ENCODE data around the gene NSFL1C. TPM values are rescaled to one million over a fixed set of nuclear protein-coding genes. Genes with fewer than 3 reads are reported as not detected.

NSFL1C gene
- total and polyA plus RNA-seq, 2 experiments from 2014 or later: 48.9 to 92.2 TPM

DNA sequence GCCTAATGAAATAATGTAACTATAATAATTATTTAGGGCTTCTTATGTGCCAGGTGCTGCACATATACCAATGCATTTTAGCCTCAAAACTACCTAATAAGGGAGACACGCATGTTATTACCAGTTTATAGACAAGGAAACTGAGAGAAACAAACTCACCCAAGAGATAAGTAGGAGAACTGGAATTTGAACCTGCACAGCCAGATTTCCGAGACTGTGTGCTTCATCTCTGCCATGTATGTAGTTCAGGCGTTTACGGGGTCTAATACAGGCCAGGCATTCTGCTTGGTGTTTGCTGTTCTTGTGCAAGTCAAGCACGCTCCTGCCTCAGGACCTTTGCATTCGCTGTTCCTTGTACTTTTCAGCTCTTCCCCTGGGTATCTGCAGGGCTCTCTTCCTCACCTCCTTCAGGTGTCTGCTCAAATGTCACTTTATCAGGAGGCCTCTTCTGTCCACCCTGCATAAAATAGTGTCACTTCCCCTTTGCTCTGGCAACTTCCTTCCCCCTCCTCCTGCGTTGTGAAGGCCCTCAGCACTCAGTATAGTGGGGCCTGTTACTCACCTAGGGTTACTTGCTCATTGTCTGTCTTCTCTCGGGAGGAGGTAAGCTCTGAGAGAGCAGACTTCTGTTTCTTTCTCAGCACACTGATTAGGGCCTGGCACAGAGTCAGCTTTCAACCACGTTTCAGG lies 6.1 kb upstream of the NSFL1C start:
- peaks cover 10% of the 10 kb centered on the region for H3K4me1 Mint-ChIP-seq
- Histone ChIP-seq H3K27me3 (ENCODE audit: insufficient read depth) (no peaks in the 10 kb centered on the region), H3K4me2 (no peak overlapping the region), H2AFZ (no peak overlapping the region), H4K20me1 (replicated peaks; ENCODE audit: insufficient read depth) (no peaks in the 10 kb centered on the region), H3K79me2 (replicated peaks; ENCODE audit: insufficient read depth) (no peaks in the 10 kb centered on the region), H3K36me3 (ENCODE audit: insufficient read depth) (no peaks in the 10 kb centered on the region), H3K27ac (ENCODE audit: low read depth) (no peak overlapping the region), H3K4me3 (no peak overlapping the region), H3F3A (replicated peaks; ENCODE audit: low read depth) (no peaks in the 10 kb centered on the region), H3K9me2 (ENCODE audit: insufficient read depth) (0 out of 2 replicates have a peak, but pooled peaks cover 3% of the 10 kb centered on the region), H3K4me1 (ENCODE audit: insufficient read depth) (no peaks in the 10 kb centered on the region; the same call in 1 of the 2 replicates)
- no peaks in the 10 kb centered on the region; the same call in 2 of the 3 replicates for H3K36me3 Mint-ChIP-seq (ENCODE audit: low read depth)
- H3K9me3 Mint-ChIP-seq: no peaks in the 10 kb centered on the region; the same call in 2 of the 3 replicates
- DNase-seq (ENCODE audit: low spot score) (no peak), ATAC-seq (no peak)
- H3K27ac Mint-ChIP-seq: no peak overlapping the region; the same call in 1 of the 2 replicates
- H3K4me3 Mint-ChIP-seq: no peak overlapping the region
- peaks cover 3% of the 10 kb centered on the region for H3K27me3 Mint-ChIP-seq (ENCODE audit: insufficient read depth, low read depth, poor library complexity)
- TF ChIP-seq STAT1 (IDR thresholded peaks at IDR 0.05; ENCODE audit: unreplicated experiment) (no peak), CREB1 (CRISPR knock-in tag; IDR thresholded peaks at IDR 0.05; ENCODE audit: low read depth) (no peak), JUNB (IDR thresholded peaks at IDR 0.05; ENCODE audit: unreplicated experiment) (no peak), EZH2phosphoT487 (IDR thresholded peaks at IDR 0.05; ENCODE audit: unreplicated experiment) (no peak), ZNF331 (CRISPR knock-in tag; IDR thresholded peaks at IDR 0.05; ENCODE audit: low read depth) (no peak), ZNF114 (CRISPR knock-in tag; IDR thresholded peaks at IDR 0.05) (no peak), EZH2 (IDR thresholded peaks at IDR 0.05; ENCODE audit: low read depth, unreplicated experiment) (no peak), NANOG (IDR thresholded peaks at IDR 0.05; ENCODE audit: borderline replicate concordance) (no peak)
- TF ChIP-seq, protein P1, sequence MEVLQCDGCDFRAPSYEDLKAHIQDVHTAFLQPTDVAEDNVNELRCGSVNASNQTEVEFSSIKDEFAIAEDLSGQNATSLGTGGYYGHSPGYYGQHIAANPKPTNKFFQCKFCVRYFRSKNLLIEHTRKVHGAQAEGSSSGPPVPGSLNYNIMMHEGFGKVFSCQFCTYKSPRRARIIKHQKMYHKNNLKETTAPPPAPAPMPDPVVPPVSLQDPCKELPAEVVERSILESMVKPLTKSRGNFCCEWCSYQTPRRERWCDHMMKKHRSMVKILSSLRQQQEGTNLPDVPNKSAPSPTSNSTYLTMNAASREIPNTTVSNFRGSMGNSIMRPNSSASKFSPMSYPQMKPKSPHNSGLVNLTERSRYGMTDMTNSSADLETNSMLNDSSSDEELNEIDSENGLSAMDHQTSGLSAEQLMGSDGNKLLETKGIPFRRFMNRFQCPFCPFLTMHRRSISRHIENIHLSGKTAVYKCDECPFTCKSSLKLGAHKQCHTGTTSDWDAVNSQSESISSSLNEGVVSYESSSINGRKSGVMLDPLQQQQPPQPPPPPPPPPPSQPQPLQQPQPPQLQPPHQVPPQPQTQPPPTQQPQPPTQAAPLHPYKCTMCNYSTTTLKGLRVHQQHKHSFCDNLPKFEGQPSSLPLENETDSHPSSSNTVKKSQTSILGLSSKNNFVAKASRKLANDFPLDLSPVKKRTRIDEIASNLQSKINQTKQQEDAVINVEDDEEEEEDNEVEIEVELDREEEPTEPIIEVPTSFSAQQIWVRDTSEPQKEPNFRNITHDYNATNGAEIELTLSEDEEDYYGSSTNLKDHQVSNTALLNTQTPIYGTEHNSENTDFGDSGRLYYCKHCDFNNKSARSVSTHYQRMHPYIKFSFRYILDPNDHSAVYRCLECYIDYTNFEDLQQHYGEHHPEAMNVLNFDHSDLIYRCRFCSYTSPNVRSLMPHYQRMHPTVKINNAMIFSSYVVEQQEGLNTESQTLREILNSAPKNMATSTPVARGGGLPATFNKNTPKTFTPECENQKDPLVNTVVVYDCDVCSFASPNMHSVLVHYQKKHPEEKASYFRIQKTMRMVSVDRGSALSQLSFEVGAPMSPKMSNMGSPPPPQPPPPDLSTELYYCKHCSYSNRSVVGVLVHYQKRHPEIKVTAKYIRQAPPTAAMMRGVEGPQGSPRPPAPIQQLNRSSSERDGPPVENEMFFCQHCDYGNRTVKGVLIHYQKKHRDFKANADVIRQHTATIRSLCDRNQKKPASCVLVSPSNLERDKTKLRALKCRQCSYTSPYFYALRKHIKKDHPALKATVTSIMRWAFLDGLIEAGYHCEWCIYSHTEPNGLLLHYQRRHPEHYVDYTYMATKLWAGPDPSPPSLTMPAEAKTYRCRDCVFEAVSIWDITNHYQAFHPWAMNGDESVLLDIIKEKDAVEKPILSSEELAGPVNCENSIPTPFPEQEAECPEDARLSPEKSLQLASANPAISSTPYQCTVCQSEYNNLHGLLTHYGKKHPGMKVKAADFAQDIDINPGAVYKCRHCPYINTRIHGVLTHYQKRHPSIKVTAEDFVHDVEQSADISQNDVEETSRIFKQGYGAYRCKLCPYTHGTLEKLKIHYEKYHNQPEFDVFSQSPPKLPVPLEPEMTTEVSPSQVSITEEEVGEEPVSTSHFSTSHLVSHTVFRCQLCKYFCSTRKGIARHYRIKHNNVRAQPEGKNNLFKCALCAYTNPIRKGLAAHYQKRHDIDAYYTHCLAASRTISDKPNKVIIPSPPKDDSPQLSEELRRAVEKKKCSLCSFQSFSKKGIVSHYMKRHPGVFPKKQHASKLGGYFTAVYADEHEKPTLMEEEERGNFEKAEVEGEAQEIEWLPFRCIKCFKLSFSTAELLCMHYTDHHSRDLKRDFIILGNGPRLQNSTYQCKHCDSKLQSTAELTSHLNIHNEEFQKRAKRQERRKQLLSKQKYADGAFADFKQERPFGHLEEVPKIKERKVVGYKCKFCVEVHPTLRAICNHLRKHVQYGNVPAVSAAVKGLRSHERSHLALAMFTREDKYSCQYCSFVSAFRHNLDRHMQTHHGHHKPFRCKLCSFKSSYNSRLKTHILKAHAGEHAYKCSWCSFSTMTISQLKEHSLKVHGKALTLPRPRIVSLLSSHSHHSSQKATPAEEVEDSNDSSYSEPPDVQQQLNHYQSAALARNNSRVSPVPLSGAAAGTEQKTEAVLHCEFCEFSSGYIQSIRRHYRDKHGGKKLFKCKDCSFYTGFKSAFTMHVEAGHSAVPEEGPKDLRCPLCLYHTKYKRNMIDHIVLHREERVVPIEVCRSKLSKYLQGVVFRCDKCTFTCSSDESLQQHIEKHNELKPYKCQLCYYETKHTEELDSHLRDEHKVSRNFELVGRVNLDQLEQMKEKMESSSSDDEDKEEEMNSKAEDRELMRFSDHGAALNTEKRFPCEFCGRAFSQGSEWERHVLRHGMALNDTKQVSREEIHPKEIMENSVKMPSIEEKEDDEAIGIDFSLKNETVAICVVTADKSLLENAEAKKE (CRISPR knock-in tag; IDR thresholded peaks at IDR 0.05): no peak
- TF ChIP-seq, protein P2, sequence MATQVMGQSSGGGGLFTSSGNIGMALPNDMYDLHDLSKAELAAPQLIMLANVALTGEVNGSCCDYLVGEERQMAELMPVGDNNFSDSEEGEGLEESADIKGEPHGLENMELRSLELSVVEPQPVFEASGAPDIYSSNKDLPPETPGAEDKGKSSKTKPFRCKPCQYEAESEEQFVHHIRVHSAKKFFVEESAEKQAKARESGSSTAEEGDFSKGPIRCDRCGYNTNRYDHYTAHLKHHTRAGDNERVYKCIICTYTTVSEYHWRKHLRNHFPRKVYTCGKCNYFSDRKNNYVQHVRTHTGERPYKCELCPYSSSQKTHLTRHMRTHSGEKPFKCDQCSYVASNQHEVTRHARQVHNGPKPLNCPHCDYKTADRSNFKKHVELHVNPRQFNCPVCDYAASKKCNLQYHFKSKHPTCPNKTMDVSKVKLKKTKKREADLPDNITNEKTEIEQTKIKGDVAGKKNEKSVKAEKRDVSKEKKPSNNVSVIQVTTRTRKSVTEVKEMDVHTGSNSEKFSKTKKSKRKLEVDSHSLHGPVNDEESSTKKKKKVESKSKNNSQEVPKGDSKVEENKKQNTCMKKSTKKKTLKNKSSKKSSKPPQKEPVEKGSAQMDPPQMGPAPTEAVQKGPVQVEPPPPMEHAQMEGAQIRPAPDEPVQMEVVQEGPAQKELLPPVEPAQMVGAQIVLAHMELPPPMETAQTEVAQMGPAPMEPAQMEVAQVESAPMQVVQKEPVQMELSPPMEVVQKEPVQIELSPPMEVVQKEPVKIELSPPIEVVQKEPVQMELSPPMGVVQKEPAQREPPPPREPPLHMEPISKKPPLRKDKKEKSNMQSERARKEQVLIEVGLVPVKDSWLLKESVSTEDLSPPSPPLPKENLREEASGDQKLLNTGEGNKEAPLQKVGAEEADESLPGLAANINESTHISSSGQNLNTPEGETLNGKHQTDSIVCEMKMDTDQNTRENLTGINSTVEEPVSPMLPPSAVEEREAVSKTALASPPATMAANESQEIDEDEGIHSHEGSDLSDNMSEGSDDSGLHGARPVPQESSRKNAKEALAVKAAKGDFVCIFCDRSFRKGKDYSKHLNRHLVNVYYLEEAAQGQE (IDR thresholded peaks at IDR 0.05; ENCODE audit: unreplicated experiment): no peak
- TF ChIP-seq, protein P3, sequence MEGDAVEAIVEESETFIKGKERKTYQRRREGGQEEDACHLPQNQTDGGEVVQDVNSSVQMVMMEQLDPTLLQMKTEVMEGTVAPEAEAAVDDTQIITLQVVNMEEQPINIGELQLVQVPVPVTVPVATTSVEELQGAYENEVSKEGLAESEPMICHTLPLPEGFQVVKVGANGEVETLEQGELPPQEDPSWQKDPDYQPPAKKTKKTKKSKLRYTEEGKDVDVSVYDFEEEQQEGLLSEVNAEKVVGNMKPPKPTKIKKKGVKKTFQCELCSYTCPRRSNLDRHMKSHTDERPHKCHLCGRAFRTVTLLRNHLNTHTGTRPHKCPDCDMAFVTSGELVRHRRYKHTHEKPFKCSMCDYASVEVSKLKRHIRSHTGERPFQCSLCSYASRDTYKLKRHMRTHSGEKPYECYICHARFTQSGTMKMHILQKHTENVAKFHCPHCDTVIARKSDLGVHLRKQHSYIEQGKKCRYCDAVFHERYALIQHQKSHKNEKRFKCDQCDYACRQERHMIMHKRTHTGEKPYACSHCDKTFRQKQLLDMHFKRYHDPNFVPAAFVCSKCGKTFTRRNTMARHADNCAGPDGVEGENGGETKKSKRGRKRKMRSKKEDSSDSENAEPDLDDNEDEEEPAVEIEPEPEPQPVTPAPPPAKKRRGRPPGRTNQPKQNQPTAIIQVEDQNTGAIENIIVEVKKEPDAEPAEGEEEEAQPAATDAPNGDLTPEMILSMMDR (conservative IDR thresholded peaks at IDR 0.05; ENCODE audit: low read depth in 2 of 2): no peak
